GM12875 (cell line): ENCODE measurements around the gene APOO.

Source experiments
- H3K4me3 ChIP-seq: one replicate; pipeline ENCODE4 v1.5.1; 2011; ENCODE audit warnings: low read depth, low read length, control low read depth
- TF ChIP-seq, protein P1 (sequence below): IDR thresholded peaks from 2 replicates; pipeline ENCODE4 v1.5.1; 2011; ENCODE audit warnings: low read depth, mild to moderate bottlenecking, control low read depth, inconsistent platforms, low read length, moderate library complexity, borderline replicate concordance; ENCODE audit not compliant: insufficient read depth

Gene APOO

DNA sequence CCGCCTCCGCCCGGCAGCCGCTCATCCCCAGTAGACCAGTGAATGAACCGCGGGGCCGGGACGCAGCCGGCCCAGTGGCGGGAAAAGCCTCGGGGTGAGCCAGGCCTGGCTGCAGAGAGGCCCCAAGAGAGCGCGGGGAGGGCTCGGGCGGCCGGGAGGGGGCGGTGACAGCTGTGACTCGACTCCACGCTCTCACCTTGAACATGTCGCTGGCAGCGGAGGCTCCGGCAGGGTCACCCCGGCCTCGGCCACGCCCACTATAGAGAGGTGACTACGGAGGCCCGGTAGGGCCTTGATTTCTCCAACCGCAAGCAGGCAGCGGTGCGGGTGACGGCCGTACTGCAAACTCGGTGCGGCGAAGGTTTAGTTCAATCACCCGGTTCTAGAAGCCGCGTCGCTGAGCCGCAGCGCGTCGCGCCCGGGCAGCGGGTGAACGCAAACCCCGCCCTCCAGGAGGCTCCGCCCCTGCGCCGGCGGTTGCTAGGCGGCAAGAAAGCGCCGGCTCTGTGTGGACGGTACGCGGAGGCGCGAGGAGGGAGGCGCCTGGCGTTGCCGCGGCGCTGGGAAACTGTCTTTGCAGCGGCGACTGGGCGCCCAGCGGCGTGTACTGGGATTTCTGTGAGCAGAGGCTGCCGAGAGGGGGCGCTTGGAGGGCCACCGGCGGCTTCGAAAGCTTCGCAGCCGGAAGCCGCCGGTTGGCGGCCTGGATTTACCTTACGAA is at the start of gene APOO, which contains the start of gene CXorf58:
Gene APOO, minus strand, starts transcription at position 441 of the 721 bp plus-strand sequence. Its CDS starts 236 bp downstream, at position 205.
Gene CXorf58, plus strand, starts transcription at position 509 of the 721 bp plus-strand sequence. CDS start 2,297 bp downstream, outside the sequence.
- TF ChIP-seq, protein P1, sequence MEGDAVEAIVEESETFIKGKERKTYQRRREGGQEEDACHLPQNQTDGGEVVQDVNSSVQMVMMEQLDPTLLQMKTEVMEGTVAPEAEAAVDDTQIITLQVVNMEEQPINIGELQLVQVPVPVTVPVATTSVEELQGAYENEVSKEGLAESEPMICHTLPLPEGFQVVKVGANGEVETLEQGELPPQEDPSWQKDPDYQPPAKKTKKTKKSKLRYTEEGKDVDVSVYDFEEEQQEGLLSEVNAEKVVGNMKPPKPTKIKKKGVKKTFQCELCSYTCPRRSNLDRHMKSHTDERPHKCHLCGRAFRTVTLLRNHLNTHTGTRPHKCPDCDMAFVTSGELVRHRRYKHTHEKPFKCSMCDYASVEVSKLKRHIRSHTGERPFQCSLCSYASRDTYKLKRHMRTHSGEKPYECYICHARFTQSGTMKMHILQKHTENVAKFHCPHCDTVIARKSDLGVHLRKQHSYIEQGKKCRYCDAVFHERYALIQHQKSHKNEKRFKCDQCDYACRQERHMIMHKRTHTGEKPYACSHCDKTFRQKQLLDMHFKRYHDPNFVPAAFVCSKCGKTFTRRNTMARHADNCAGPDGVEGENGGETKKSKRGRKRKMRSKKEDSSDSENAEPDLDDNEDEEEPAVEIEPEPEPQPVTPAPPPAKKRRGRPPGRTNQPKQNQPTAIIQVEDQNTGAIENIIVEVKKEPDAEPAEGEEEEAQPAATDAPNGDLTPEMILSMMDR = peak; percentile 74
- H3K4me3 ChIP-seq = peak within 1 kb of the TSS; percentile 57

DNA sequence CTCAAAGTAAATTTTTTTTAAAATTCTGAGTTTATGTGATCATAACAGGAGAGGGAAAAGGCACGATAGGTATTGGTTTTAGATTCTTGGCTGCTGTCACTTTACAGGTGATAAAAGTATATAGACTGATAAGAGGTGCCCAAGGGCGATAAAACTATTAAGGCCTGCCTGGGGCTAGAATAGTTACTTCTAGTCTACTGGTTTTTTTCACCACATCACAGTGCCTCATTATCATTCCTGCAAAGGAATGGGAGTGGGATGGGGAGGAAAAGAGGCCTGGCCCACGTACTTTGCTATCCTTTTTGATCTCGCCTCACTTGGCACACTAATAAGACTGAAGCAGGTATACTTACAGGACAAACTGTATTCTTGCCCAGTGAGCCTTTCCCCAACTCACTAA is 46.7 kb upstream of the APOO start:
- no peak overlapping the region for H3K4me3 ChIP-seq
- TF ChIP-seq, protein P1 = no peak

DNA sequence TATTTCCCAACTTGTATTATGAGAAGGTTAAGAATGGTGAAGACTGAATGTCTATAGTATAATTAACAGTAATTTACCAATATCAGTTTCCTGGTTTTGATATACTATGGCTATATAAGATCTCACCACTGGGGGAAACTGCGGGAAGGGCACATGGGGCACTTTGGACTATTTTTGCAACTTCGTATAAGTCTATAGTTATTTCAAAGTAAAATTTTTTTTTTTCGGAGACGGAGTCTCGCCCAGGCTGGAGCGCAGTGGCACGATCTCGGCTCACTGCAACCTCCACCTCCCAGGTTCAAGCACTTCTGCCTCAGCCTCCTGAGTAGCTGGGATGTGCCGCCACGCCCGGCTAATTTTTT is 46.2 kb upstream of the APOO start:
- no peak overlapping the region for H3K4me3 ChIP-seq
- TF ChIP-seq, protein P1 = no peak

DNA sequence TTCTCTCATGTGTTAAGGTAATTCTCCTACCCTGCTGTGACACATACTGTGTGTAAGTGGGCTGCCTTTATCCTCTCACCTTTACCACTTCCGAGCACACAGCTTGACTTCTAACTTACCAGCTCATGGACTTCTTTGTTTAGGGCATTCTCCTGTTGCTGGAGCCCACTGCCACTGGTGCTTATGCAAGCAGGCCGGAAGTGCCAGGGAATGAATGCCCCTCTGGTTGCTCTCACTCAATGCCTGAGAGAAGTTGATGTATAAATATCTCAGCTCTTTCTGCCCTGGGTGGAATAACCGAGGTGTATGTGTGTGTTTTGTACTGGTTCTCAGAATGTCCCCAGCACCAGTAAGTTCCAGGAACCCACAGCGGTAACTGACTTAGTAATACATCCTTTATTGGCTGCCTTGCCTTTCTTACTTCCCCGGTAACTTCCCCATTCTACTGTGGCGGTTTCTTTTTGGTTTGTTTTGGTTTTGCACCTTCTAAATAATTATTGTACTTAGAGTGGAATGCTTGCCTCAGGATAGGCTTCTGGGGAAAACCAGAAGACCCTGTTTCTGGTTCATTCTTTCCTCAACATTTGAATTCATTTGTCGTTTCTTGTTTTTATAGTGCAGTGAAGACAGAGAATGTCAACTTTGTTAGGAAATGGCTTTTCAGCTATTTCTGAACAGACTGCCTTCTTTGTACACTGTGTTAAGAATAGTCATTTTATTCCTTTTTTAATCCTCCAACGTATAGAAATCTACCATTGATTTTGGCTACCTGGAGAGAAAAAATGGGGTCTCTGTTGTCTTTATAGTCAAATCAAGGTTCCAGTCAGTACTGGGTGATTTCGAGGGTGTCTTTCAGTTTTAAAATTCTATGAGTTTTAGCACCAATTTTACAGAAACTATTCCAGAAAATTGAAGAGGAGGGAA is 45.5 kb upstream of the APOO start:
- TF ChIP-seq, protein P1 = no peak
- peak overlapping the region; percentile 42 for H3K4me3 ChIP-seq

DNA sequence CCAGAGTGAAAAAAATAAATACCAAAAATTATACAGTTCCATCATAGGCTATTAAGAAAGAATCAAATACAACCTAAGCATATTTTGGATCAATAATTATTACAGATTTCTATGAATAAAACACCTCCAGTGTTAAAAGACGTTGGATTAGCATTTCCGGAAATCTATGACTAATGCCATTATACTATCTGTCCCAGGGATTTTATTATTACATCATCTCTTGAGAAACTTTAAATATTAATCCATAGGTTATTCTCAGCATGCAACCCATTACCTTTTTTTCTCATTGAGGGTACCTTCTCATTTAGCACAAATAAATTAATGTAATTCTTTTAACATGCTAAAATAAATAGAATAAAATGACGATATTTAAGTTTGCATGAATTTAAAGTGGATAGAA is 44.7 kb upstream of the APOO start:
- TF ChIP-seq, protein P1 = no peak
- no peak overlapping the region for H3K4me3 ChIP-seq

DNA sequence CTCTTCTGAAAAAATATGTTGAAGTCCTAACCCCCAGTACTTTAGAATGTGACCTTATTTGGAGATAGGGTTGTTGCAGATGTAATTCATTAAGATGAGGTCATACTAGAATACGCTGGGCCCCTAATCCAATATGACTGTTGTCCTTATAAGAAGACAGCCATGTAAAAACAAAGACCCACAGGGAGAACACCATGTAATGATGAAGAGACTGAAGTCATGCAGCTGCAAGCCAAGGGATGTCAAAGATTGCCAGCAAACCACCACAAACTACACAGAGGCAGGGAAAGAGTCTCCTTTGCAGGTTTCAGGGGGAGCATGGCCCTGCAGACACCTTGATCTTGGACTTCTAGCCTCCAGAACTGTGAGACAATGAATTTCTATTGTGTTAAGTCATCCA is 37.5 kb upstream of the APOO start:
- TF ChIP-seq, protein P1 = no peak
- H3K4me3 ChIP-seq = no peak overlapping the region
